Urothelium cell line (cell line): ENCODE measurements around the gene SPOUT1.

Experiments
- DNase-seq: peaks from one replicate; pipeline ENCODE4 v3.0.0; 2011; ENCODE audit warnings: low spot score, mixed read lengths
- FAIRE-seq: peaks from 2 replicates; lab custom pipeline; 2011; peaks lifted over from hg19 to GRCh38; lab: Jason Lieb, UNC

Gene SPOUT1

DNA sequence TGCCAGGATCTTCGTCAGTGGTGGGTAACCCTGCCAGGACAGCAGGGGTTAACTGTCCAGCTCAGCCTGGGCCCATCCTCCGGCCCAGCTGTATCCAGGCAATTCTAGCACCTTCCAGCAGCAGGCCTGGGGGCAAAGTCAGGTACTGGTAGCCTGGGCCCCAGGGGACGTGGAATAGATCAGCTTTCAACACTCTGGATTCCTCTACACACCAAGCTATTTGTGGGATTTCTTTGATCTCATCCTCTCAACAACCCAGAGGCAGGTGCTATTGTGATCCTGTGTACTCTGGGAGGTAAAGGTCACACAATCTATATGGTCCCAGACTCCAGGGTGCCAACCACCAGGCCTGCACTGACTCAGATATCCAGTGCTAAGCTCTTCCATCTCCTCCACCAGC is 8.7 kb upstream of the SPOUT1 start:
- FAIRE-seq (no peak), DNase-seq (no peak)

DNA sequence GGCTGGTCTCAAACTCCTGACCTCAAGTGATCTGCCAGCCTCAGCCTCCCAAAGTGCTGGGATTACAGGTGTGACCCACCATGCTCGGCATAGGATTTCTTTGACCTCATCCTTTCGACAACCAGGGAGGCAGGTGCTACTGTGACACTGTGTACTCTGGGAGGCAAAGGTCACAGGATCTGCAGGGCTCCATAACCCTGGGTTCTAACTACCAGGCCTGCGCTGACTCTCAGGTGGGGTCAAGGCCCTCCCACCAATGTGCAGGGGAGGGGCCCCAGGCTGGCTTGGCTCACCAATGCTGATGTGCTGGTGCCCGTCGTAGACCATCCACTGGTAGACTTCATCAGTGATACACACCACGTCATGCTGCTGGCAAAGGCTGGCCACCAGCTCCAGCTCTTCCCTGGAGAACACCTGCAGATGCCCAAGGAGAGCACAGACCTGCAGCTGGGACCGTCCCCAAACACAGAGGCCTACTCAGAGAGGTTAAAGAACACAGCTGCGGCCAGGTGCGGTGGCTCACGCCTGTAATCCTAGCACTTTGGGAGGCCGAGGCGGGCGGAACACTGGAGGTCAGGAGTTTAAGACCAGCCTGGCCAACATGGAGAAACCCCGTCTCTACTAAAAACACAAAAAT is 7.0 kb upstream of the SPOUT1 start:
- FAIRE-seq, result no peak
- DNase-seq, result no peak

DNA sequence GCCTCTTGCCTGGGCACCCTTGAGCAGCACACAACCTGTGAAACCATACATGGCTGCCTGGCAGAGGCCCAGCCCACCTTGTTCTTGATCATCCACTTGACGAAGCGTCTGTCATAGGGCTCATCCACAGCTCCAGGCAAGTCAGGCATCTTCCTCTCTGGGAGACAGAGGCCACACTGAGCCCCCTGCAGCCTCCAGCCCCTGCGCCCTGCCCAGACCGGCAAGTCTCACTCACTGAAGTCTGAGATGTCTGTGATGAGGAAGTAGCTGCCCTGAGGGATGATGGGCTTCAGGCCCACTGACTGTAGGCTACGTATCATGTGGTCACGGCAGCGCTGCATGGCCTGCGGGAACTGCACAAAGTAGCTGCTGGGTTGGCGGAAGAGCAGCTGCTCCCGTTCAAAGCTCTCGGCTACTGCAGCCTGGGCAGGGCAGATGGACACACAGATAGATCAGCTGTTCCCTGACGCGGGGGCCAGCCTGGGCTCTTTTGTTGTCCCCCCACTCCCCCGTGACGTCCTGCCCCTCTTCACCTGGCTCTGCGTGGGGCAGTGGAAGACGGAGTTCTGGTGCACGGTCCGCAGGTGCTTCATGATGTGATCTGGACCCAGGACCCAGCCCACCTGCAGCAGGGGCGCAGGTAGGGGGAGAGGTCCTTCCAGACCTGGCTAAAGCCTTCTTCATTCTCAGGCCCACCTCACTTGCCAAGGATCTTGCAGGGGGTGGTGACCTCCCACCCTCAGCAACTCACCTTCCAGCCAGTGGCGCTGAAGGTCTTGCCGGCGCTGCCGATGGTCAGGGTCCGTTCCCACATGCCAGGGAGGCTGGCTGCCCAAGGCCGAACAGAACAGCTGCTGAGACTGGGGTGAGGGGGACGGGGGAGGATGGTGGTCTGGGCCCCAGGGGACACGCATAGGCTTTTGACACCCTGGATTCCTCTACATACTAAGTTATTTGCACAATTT is 5.9 kb upstream of the SPOUT1 start:
- DNase-seq (no peak), FAIRE-seq (no peak)

DNA sequence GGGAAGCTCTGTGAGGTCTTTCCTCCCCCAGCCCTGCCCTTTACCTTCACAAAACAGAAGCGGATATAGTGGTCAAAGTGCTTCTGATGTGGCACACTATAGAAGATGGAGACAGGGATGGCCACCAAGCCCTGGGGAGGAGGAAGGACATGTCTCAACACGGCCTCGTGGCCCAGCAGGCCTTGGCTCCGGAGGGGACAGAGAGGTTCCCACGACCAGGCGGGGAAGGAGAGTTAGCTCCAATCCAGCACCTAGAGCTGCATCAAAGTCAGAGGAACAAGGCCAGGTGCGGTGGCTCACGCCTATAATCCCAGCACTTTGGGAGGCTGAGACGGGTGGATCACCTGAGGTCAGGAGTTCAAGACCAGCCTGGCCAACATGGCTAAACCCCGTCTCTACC is 4.1 kb upstream of the SPOUT1 start:
- FAIRE-seq (no peak), DNase-seq (no peak)

DNA sequence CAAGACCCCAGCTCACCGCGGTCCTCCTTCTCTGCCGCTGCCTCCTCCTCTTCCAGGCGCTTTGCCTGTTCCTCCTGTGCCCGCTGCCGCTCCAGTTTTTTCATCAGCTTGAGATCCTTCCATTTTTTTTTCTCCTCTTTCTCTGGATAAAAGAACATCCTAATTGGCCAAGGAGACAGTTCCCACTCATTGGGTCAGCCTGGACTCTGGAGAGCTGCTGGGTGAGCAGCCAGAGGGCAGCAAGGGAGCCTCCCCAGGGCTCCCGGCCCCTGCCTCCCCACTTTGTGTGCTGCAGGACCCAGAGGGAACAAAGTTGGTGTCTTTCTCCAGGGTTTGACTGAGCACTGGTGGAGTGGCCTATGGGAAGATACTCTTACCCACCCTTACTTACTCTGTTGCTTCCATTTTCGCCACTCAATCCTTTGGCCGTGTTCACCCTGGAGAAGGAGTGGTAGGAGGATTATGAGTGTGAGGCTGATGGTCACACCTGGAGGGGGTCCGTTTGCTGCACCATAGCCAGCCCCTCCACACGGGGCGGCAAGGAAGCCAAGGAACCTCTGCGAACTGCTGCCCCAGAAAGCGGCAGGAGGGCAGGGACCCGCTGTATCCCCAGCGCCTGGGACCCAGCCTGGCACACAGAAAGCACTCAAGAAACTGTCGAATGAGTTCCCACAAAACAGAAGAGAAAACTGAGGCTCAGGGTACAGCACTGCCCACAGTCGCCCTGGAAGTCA is 708 bp downstream of the SPOUT1 start:
- DNase-seq (no peak), FAIRE-seq (no peak)

DNA sequence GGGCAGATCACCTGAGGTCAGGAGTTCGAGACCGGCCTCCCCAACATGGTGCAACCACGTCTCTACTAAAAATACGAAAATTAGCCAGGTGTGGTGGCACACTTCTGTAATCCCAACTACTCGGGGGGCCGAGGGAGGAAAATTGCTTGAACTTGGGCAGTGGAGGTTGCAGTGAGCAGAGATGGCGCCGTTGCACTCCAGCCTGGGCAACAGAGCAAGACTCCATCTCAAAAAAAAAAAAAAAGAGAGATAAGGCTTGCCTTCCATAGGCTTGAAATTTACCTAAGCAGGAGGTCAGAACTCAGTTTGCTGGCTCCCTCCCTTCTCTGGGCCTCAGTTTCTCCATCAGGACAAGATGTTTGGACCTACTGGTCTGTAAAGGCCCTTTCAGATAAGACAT is 1.3 kb downstream of the SPOUT1 start:
- DNase-seq, result no peak
- no peak for FAIRE-seq

DNA sequence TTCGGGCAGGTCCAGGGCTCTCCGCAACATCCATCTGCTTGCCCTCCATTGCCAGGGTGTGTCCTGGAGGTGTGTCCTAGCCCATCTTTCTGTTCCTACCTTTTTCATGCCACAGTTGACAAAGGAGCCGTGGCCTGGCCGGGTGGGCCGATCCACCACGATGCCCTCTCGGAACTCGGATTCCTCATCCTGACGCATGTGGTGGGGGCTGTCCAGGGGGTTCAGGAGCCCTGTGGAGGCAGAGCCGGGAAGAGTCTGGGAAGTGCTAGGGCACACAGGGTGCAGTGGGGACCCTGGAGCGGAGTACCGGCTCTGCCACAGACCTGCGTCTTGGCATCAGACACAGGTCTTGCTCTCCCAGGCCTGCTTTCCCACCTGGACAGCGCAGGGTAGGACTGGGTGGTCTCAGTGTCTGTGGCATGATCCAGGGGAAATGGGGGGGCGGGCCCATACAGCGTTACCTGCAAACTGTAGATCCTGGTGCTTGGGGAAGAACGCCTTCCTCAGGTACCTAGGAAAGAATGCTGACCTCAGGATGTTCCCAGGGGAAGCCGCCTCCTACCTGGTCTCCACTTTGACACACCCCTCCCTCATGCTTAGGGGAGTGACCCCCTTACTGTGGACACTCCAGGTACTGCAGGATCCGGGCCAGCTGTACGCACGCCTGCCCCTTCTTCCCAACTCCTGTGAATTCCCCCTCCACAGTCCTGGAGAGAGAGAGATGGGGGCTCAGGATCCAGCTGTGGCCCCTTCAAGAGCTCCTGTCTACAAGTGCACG is 3.5 kb downstream of the SPOUT1 start:
- no peak for FAIRE-seq
- DNase-seq, result no peak

DNA sequence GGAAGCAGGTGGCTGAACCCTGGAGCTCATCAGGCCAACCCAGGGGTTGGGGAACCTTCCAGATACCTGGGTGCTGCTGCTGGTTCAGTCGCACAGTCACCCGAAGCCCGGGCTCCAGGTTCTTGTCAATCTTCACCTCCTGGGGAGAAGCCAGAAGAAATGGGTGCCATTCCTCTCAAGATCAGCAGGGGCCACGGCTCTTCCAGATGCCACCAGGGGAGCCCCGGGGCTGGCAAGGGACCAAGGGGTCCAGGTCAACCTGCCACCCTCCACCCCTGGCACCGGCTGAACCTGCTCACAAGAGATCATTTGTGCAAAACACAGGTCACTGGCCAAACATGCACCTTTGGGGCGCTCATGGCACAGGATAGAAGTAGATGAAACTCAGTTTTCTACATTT is 4.7 kb downstream of the SPOUT1 start:
- FAIRE-seq (no peak), DNase-seq (no peak)

DNA sequence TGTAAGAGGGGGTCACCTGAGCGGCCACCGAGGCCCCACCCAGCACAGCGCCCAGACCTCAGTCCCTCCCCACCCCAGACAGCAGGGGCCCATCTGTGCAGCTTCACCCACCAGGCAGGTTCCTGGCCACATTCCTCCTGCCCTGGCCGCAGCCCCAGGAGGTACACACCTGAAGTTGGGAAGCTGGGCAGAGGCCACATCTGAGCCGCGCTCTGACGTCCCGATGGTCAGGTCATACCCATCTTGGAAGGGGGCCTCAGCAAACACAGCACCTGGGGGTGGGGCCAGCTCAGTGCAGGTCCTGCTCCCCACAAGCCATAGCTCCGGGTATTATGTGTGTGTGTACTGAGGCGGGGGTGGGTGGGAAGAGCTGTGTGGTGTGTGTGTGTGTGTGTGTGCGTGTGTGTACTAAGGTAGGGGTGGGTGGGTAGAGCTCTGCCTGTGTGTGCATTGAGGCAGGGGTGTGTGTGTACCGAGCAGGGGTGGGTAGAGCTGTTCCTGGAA is 5.6 kb downstream of the SPOUT1 start:
- no peak for FAIRE-seq
- DNase-seq, result no peak

DNA sequence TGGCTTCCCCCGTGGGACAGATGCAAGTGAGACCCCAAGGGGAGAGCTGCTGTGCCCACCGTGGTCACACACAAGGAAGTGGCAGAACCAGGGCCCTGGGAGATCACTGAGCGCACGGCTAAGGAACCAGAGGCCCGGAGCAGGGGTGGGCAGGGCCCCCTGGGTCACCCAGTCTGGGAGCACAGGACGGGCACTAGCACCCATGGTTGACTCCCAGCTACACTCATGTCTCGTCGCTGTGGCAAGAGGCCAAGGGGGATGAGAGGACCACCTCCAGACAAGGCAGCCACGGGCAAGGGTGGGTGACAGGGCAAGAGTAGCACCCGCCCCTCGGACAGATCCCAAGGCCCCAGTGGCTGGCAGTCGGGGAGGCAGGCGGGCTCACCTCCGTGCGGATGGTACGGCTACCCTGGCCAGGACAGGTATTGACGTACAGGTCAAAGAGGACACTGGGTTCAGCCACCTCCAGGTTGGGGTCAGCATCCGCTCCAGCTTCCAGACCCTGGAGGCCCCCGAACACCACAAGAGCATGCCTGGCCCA is 6.2 kb downstream of the SPOUT1 start:
- FAIRE-seq (no peak), DNase-seq (no peak)

DNA sequence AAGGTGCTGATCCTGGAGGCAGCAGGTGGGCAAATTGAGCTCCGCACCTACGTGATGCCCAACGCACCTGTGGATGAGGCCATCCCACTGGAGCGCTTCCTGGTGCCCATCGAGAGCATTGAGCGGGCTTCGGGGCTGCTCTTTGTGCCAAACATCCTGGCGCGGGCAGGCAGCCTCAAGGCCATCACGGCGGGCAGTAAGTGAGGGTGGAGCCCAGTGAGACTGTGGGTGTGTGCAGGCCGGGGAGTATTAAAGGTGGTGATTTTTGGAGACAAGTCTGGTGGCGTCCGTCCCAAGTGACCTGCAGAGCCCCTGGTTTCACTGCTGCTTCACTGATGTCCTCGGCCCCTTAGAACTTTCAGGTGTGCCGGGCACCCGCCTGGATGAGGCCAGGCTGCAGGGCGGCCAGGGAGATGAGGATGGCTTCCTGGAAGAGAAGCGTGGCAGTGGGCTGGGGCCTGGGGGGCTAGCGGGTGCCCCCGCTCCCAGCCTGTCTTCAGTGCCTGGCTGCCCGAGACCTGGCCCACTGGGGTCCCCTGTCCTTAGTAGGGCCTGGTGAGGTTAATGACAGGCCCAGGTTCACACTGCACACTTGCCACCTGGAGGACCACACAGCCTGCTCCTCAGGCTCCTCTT is 7.1 kb downstream of the SPOUT1 start:
- FAIRE-seq, result no peak
- DNase-seq, result no peak

DNA sequence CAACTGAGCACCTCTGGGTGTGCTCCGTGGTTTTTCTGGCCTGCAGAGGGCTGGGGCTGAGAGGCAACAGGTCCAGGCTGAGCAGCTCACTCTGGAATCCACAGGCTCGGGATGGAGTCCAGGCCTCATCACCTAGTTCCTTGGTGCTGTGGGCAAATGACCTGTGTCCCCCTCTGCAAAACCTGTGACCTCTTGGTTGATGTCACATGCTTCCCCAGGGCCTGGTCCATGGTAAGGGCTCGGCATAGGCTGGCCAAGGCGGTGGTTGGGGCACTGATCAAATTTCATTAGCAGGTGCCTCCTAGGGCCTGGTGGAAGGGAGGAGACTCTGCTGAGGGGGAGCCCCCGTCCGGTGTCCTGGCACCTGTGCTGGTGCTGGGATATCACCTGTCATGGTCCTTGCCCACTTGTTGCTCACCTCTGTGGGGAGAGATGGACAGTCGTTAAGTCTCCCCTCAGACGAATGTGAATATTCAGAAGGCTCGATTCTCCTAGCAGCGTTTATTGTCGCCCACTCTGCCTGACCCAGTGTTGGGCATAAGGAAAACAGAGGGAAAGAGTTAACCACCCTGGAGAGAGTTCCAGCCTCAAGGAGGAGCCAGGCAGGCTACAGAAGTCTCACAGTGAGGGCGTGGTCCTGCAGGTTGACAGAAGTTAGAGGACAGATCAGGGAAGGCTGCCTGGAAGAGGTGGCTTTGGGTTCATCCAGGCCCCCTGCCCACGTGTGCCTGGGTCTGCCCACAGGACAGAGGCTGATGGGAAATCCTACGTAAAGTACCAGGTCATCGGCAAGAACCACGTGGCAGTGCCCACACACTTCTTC is 7.8 kb downstream of the SPOUT1 start:
- FAIRE-seq (no peak), DNase-seq (no peak)

DNA sequence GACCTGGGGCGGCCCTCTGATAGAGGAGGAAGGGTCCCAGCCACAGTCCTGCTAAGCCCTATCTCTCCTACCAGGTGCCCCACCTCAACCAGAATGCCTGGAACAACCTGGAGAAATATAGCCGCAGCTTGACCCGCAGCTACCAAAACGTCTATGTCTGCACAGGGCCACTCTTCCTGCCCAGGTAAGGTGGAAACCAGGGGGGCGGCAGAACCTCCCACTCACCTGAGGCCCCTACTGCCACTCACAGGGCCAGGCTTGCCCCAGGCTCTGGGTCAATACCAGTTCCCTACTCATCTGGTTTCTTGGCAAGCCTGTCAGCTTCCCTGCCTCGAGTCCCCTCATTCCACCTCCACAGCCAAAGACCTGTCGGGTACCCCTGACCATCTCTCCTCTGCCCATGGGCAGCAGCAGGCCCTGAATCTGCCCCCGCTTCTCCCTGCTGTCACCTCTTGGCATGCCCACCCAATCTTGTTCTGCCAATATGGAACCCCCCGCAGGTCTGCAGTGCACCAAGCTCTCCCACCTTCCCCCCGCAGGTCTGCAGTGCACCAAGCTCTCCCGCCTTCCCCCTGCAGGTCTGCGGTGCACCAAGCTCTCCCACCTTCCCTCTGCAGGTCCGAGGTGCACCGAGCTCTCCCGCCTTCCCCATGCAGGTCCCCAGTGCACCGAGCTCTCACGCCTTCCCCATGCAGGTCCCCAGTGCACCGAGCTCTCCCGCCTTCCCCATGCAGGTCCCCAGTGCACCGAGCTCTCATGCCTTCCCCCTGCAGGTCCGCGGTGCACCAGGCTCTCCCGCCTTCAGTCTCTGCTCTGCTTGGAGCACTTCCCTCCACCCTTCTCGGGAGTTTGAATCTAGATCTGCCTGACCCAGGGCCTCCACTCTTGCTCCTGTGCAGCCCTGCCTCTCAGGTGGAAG is 8.7 kb downstream of the SPOUT1 start:
- no peak for FAIRE-seq
- no peak for DNase-seq

DNA sequence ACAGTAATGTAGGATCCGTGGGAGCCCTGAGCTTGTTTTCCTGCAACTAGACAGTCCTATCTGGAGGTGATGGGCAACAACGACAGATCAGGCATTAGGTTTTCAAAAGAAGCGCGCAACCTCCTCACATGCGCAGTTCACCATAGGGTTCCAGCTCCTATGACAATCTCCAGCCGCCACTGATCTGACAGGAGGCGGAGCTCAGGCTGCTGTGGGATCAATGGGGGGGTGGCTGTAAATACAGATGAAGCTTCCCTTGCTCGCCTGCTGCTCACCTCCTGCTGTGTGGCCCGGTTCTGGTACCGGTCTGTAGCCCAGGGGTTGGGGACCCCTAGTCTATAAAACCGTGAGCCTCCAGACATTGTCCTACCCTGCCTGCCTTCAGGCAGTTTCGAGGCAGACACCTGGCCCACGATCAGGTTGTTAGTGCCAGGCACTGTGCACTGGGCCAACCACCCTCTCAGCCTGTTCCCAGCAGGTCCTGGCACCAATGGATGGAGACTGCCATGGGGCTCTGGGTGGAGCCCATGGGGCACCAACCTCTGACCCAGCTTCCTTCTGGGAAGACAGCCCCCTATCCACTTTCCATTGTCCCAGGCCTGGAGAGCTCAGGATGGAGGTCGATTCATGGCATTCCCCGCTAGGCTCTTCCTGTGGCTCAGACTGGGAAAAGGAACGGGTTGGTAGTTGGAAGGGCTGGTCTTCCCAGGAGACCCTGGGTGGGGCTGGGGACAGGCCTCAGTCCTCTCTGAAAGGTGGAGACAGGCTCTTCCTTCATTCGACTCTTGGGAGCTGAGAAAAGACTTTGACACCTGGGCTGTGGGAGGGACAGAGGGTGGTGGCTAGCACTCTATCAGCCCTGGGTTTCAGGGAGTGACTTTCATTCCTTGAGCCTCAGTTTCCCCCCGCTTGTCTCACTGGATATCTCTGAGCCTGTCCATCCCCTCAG is 9.6 kb downstream of the SPOUT1 start:
- DNase-seq (no peak), FAIRE-seq (no peak)

DNA sequence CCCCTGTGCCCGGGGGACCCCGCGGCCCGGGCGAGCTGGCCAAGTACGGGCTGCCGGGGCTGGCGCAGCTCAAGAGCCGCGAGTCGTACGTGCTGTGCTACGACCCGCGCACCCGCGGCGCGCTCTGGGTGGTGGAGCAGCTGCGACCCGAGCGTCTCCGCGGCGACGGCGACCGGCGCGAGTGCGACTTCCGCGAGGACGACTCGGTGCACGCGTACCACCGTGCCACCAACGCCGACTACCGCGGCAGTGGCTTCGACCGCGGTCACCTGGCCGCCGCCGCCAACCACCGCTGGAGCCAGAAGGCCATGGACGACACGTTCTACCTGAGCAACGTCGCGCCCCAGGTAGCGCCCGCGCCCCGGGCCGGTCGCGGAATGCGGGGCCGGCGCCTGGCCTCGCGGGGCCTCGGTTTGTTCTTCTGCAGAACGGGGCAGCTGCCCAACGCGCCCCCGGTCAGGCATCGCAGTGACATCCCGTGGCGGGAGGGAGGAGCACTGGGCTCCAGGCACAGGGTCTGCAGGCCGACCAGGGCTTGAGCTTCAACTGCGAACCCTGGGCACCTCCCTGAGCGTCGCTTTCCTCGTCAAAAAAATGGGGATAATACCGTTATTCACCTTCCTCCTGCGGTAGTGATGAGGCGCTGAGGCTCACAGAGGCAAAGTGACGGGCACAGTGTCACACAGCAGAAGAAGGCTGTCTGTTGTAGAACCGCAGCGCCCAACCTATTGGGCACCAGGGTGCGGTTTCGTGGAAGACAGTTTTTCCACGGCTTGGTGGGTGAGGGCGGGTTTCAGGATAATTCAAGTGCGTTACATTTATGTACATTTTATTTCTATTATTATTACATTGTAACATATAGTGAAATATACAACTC is 10.5 kb downstream of the SPOUT1 start:
- DNase-seq, result no peak
- FAIRE-seq, result no peak
